Activated CD4-positive, alpha-beta T cell treated with anti-CD3 and anti-CD28 coated beads, Interleukin-2, amount 10 ng/mL, durations not matched to agents 24 days and 14 days (primary cell): ENCODE measurements around the gene C14orf93. TPM values are rescaled to one million over a fixed set of nuclear protein-coding genes. Genes with fewer than 3 reads are reported as not detected.
"Not testable (repeated sequence)": the region's sequence is repeated elsewhere in the genome, so short reads cannot be mapped to it uniquely, and the experiment has no call there.

Experiments
- DNase-seq: peaks from one replicate; pipeline ENCODE4 v3.0.0; 2022
- H3K27ac Mint-ChIP-seq: one replicate; pipeline ENCODE4 v1.8.0; 2022; ENCODE audit warnings: mild to moderate bottlenecking, mixed read lengths
- H3K27me3 Mint-ChIP-seq: one replicate; pipeline ENCODE4 v1.8.0; 2022; ENCODE audit warnings: mixed read lengths
- H3K36me3 Mint-ChIP-seq: one replicate; pipeline ENCODE4 v1.8.0; 2022; ENCODE audit warnings: low read depth, mild to moderate bottlenecking, mixed read lengths
- H3K4me1 Mint-ChIP-seq: one replicate; pipeline ENCODE4 v1.8.0; 2021; ENCODE audit warnings: mixed read lengths
- H3K4me3 Mint-ChIP-seq: one replicate; pipeline ENCODE4 v1.8.0; 2022; ENCODE audit warnings: mild to moderate bottlenecking, moderate library complexity, mixed read lengths
- H3K9me3 Mint-ChIP-seq: one replicate; pipeline ENCODE4 v1.8.0; 2021; ENCODE audit warnings: mixed read lengths
- intact Hi-C: fragments of 100-400 bp; cut with micrococcal nuclease; formaldehyde crosslinking; loops from one replicate; pipeline ENCODE4 v1.15.1; 2023
- total RNA-seq: library from RNA; stranded (reverse); gene quantifications from 2 replicates; pipeline ENCODE4 v1.2.3, GENCODE V29; 2022

The C14orf93 gene
- total RNA-seq, 1 donor from 2014 or later = 6.7 TPM

DNA sequence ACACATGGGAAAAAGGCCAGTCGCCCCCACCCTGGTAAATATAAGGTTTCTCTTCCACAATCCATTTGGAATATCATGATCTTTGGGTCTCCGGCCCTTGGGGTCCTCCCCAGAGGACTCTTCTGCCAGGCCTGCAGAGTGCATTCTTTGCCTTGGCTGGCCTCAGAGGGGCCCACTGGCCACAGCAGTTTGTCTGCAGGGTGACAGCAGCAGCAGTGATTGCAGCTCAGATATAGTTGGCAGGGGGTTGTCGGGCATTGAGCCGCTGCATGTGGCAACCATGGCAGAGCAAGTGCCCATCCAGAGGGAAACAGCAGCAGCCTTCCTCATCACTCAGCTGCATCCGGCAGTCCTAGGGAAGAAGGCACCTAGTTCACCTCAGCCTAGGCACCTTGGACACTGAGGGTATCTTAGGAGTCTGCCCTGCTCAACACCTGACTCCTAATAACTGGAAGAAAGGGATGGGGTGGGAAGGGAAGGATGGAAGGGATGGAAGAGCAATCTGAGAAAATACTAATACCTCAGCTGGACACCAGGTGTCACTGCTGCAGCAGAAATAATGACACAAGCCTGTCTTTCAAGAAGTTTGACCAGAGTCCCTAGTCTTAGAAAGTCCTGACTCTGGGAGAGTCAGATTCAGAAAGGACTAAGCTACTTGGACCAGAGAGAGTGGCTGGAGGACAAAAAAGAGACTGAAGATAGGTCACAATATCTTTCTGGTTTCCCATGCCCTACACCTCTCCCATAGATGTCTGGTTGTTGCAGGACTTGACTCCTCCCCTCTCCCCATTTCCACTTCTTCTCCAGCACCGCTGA is 36.5 kb downstream of the C14orf93 start:
- DNase-seq = peak; percentile 84
- no peak overlapping the region for H3K27ac Mint-ChIP-seq
- H3K4me1 Mint-ChIP-seq = no peaks in the 10 kb centered on the region
- H3K4me3 Mint-ChIP-seq = no peak overlapping the region
- no peaks in the 10 kb centered on the region for H3K9me3 Mint-ChIP-seq
- H3K36me3 Mint-ChIP-seq = no peaks in the 10 kb centered on the region
- intact Hi-C loops = loop anchor here (1.0 kb wide), 2 partner anchors 10 to 85 kb away; no protein-coding TSS in a partner anchor
- H3K27me3 Mint-ChIP-seq = peaks cover 11% of the 10 kb centered on the region

DNA sequence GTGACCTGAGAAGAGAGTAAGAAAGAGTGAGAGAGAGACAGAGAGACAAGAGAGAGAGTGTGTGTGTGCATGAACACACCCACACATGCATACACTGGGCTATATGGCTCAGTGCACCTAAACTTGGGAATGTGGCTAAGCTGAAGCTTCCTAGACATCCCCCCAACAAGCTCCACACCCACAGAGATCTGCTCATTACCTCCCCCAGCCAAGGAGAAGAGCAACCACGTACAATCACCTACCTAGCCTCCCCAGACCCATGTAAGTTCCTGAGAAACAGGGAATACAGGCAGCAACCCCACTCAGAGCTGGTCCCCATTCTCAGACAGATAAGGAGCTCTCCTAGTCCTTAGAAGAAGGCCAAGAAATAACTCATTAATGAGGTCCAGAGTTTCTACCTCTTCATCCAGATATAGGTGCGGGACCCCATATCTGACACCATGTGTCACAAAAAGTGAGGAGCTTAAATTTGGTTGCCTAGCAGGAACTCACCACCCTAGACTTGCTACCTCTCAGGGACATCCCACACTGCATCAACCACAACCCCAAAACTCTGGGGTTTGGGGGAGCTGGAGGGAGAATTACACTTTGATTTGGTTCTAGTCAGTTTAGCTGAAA is 37.5 kb downstream of the C14orf93 start:
- no peaks in the 10 kb centered on the region for H3K4me1 Mint-ChIP-seq
- H3K36me3 Mint-ChIP-seq = no peaks in the 10 kb centered on the region
- H3K9me3 Mint-ChIP-seq = no peaks in the 10 kb centered on the region
- DNase-seq = no peak
- intact Hi-C loops = no loop called here
- peaks cover 10% of the 10 kb centered on the region for H3K27me3 Mint-ChIP-seq
- H3K27ac Mint-ChIP-seq = no peak overlapping the region
- no peak overlapping the region for H3K4me3 Mint-ChIP-seq

DNA sequence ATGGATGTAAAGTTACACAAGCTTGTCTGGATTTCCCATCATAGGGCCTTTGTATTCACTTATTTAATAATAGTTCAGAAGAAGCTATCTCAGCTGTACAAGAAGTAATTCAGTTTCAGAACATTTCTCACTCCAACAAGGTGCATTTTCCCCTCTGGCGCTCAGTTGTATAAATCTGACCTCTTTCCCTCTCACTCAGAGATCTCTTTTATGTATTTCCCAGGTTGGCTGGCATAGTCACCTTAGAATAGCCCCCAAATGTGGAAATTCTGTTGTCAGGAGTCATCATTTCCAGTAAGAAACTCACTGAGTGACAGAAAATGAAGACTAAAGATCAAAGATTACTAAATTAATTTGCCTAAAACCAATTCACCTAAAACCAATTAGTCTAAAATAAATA is 38.8 kb downstream of the C14orf93 start:
- Mint-ChIP-seq H3K27me3 (peaks cover 4% of the 10 kb centered on the region), H3K27ac (no peak overlapping the region), H3K4me3 (no peak overlapping the region), H3K36me3 (no peaks in the 10 kb centered on the region), H3K9me3 (no peaks in the 10 kb centered on the region), H3K4me1 (no peaks in the 10 kb centered on the region)
- DNase-seq = no peak
- intact Hi-C loops = no loop called here

DNA sequence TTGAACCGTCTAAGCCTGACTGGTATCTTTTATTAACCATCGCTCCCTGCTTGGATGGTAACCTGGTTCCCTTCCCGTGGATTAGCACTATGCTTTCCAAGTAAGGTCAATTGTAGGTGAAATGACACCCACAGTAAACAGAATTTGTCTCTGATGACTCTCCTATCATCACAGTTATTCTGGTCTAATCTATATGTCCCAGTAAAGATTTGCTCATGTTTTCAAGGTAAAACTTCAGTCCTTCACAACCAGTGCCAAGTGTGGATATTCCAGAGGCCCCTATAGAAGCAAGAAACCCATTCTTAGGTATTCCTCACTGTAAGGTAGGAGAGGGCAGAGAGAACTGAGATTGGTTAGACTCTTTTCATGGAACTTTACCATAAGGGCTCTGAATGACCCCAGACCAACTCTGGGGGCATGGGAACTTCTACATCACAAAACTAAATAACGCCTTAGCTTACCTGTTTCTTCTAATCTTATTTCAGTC is 43.1 kb downstream of the C14orf93 start:
- Mint-ChIP-seq H3K9me3 (no peaks in the 10 kb centered on the region), H3K36me3 (no peaks in the 10 kb centered on the region)
- no peak for DNase-seq

DNA sequence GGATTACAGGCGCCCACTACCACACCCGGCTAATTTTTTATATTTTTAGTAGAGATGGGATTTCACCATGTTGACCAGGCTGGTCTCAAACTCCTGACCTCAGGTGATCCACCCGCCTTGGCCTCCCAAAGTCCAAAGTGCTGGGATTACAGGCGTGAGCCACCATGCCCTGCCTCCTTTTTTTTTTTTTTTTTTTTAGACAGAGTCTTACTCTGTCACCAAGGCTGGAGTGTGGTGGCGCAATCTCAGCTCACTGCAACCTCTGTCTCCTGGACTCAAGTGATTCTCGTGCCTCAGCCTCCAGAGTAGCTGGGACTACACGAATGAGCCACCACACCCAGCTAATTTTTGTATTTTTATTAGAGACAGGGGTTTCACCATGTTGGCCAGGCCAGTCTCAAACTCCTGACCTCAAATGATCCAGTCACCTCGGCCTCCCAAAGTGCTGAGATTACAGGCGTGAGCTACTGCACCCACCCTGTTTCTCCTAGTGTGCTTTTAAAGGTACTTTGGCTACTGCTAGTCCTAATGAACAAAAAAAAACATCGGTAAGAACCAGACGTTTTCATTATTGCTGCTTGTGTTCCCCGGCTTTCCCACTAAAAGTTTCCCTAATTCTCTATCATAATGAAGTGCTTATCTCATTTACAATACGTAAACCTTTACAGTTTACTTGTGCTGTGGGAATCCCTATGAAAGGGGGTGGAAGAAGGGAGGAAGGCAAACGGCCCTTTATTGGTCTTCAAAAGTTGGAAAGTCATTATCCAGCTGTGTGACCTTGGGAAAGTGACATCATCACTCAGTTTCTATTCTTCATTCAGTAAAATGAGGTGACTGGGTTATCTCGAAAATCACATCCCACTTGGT is 43.8 kb downstream of the C14orf93 start:
- H3K27me3 Mint-ChIP-seq, H3K4me1 Mint-ChIP-seq, H3K36me3 Mint-ChIP-seq, DNase-seq, intact Hi-C loops, H3K4me3 Mint-ChIP-seq, H3K27ac Mint-ChIP-seq, H3K9me3 Mint-ChIP-seq: not testable (repeated sequence)

More for the DNA sequence above, 43.1 kb downstream of the C14orf93 start:
- Mint-ChIP-seq H3K27me3 (peaks cover 6% of the 10 kb centered on the region), H3K4me3 (no peak overlapping the region), H3K4me1 (no peaks in the 10 kb centered on the region), H3K27ac (no peak overlapping the region)
- intact Hi-C loops = no loop called here

DNA sequence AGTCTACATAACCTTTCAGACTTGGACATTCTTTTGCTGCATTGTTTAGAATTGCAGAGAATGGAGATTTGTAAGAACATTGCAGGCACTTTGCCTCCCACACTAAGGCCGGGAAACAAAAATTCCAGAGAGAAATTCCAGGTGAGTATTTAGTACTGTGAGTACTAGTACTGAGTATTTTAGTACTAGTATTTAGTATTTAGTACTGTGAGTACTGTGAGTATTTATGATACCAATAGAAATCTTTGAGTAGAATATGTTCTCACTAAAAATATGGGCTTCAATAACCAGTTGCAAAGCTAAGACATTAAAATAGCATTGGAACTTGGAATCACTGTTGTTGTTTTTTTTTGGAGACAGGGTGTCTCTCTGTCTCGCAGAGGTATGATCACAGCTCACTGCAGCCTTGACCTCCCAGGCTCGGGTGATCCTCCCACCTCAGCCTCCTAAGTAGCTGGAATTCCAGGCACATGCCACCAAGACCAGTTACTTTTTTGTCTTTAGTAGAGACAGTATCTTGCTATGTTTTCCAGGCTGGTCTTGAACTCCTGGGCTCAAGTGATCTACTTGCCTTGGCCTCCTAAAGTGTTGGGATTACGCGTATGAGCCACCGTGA is 47.8 kb downstream of the C14orf93 start:
- intact Hi-C loops = no loop called here
- H3K4me1 Mint-ChIP-seq = peaks cover 3% of the 10 kb centered on the region
- no peak overlapping the region for H3K4me3 Mint-ChIP-seq
- no peaks in the 10 kb centered on the region for H3K9me3 Mint-ChIP-seq
- H3K27ac Mint-ChIP-seq = no peak overlapping the region
- DNase-seq = no peak
- no peaks in the 10 kb centered on the region for H3K36me3 Mint-ChIP-seq
- peaks cover 6% of the 10 kb centered on the region for H3K27me3 Mint-ChIP-seq

DNA sequence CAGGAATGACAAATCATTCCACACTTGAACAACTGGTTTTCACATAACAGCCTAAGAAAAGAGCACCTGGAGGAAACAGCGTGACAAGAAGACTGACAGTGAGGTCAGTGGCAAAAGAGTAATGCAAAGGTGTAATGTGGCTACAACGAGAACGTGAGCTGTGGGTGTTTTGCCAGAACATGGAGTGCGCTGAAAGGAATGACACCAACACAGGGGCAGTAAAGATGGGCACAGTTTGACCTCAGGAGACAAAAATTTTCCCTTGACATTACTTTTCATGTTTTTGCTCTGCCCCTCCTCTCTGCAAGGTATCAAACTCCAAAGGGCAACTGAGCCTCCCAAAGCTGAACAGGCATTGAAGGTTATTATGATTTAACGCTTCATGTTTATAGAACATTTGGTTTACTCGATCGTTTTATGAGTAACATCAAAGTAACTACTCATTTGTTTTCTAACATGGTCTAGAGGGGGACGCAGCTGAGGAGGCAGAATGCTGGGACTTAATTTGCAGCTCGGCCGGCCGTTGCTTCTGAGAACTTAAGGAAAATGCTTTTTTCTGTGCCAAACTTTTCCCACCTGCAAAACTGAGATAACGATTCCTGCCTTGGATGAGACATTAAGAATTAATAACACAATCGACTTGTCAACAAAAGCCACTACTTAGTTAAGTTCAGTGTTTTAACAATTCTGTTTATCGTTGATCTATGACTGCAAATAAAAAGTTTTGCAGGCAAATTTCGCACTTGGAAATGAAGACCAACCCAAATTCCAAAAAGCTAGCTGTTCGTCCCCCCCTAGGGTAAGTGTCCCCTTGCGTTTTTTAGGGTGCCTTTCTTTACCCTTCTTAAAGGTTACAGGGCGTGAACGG is 54.0 kb downstream of the C14orf93 start:
- Mint-ChIP-seq H3K9me3 (no peaks in the 10 kb centered on the region), H3K4me1 (peaks cover 19% of the 10 kb centered on the region), H3K27ac (peak overlapping the region; percentile 92), H3K4me3 (peak overlapping the region; percentile 95), H3K27me3 (peaks cover 3% of the 10 kb centered on the region), H3K36me3 (peaks cover 20% of the 10 kb centered on the region)
- DNase-seq = no peak
- intact Hi-C loops = loop anchor here (2.0 kb wide), 1 partner anchor 27 kb away; the partner anchor contains the start of gene AJUBA

DNA sequence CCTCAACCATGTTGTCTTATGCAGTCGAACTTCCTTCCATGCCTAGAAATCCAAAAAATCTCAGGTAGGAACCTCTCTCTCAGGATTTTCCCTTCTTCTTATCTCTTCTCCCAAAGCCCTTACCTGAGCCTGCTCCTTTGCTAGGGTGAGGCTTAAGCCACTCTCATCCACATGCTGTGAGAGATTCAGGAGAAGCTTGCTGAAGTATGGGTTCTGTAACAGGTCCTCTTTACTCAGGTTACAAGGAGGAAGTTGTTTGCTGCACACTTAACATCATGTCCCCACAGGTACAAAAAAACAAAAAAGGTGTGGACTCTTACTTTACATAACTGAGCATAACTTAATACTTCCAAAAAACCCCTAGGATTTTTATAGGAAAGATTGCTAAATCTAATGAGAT is 57.5 kb downstream of the C14orf93 start:
- no peak for DNase-seq
- Mint-ChIP-seq H3K27me3 (no peaks in the 10 kb centered on the region), H3K9me3 (no peaks in the 10 kb centered on the region), H3K36me3 (peaks cover 31% of the 10 kb centered on the region), H3K4me3 (no peak overlapping the region), H3K4me1 (peaks cover 16% of the 10 kb centered on the region), H3K27ac (no peak overlapping the region)
- intact Hi-C loops = no loop called here

DNA sequence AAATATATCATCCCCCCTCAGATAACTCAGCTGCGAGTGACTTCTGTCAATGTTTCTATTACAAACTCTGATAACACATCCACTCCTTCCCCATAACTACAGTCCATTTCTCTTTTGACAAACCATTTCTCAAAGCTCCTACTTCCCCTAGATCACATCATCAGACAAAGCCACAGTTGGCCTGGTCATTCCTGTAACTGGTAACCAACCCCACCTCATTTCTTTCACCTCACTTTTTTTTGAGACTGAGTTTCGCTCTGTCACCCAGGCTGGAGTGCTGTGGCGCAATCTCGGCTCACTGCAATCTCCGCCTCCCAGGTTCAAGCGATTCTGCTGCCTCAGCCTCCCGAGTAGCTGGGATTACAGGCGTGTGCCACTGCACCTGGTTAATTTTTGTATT is 58.1 kb downstream of the C14orf93 start:
- intact Hi-C loops, H3K9me3 Mint-ChIP-seq, H3K27me3 Mint-ChIP-seq, DNase-seq, H3K4me3 Mint-ChIP-seq, H3K27ac Mint-ChIP-seq: not testable (repeated sequence)
- Mint-ChIP-seq H3K4me1 (peaks cover 15% of the 10 kb centered on the region), H3K36me3 (peaks cover 36% of the 10 kb centered on the region)

DNA sequence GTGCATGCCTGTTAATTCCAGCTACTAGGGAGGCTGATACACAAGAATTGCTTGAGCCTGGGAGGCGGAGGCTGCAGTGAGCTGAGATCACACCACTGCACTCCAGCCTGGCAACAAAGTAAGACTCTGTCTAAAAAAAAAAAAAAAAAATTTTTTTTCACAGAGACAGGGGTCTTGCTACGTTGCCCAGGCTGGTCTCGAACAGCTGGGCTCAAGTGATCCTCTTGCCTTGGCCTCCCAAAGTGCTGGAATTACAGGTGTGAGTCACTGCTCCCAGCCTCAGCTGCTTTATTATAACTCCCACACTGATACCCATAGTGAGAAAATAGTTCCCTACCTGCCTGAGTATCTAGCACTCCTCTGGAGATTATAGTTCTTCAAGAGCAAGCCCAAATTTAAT is 64.3 kb downstream of the C14orf93 start:
- H3K27me3 Mint-ChIP-seq = no peaks in the 10 kb centered on the region
- no peak overlapping the region for H3K27ac Mint-ChIP-seq
- no peaks in the 10 kb centered on the region for H3K4me1 Mint-ChIP-seq
- no peaks in the 10 kb centered on the region for H3K9me3 Mint-ChIP-seq
- peaks cover 25% of the 10 kb centered on the region for H3K36me3 Mint-ChIP-seq
- no peak for DNase-seq
- H3K4me3 Mint-ChIP-seq = no peak overlapping the region
- intact Hi-C loops = no loop called here

DNA sequence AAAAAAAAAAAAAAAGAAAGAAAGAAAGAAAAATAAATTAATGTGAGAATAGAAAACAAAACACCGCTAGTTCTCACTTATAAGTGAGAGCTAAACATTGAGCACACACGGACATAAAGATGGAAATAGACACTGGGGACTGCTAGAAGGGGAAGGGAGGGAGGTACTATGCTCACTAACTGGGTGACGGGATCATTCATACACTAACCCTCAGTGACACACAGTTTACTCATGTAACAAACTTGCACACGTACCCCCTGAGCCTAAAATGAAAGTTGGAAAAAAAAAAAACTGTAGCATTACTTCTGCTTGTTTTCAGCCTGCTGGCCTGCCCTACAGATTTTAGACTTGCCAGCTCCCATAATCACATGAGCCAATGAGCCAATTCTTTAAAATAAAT is 70.3 kb downstream of the C14orf93 start:
- H3K4me1 Mint-ChIP-seq = no peaks in the 10 kb centered on the region
- DNase-seq = no peak
- peaks cover 13% of the 10 kb centered on the region for H3K36me3 Mint-ChIP-seq
- intact Hi-C loops = no loop called here
- no peak overlapping the region for H3K4me3 Mint-ChIP-seq
- no peak overlapping the region for H3K27ac Mint-ChIP-seq
- H3K27me3 Mint-ChIP-seq = no peaks in the 10 kb centered on the region
- H3K9me3 Mint-ChIP-seq = no peaks in the 10 kb centered on the region
